Left ventricle myocardium inferior (tissue), 1 donor: ENCODE measurements around the gene LILRB2. TPM values are rescaled to one million over a fixed set of nuclear protein-coding genes. Genes with fewer than 3 reads are reported as not detected.
A peak's percentile ranks its signal among the peaks of the same experiment; 100 is the strongest.
"Not testable (repeated sequence)": the region's sequence is repeated elsewhere in the genome, so short reads cannot be mapped to it uniquely, and the experiment has no call there.

Source experiments
- DNase-seq: peaks from one replicate; pipeline ENCODE4 v3.0.0-alpha.2; 2020
- H3K27ac ChIP-seq: fragments of 200-600 bp; replicated peaks from 2 replicates; pipeline ENCODE4 v1.8.0; 2021
- H3K27me3 ChIP-seq: fragments of 200-600 bp; 2 replicates; pipeline ENCODE4 v1.8.0; 2021; ENCODE audit warnings: low read depth
- H3K36me3 ChIP-seq: fragments of 200-600 bp; 2 replicates; pipeline ENCODE4 v1.8.0; 2021
- H3K4me1 ChIP-seq: fragments of 200-600 bp; 2 replicates; pipeline ENCODE4 v1.8.0; 2021
- H3K4me3 ChIP-seq: fragments of 200-600 bp; 2 replicates; pipeline ENCODE4 v1.8.0; 2021; ENCODE audit warnings: mild to moderate bottlenecking, moderate library complexity
- H3K9me3 ChIP-seq: fragments of 200-600 bp; replicated peaks from 2 replicates; pipeline ENCODE4 v1.8.0; 2021
- CTCF ChIP-seq: fragments of 200-600 bp; IDR thresholded peaks from 2 replicates; pipeline ENCODE4 v1.8.0; 2021; ENCODE audit warnings: antibody characterized with exemption, mild to moderate bottlenecking, borderline replicate concordance
- intact Hi-C: fragments of 100-400 bp; cut with micrococcal nuclease; formaldehyde crosslinking; loops from one replicate; pipeline ENCODE4 v1.11.0; 2022
- total RNA-seq: library from RNA; stranded (reverse); fragmentation: NEBNext Ultra II Directional; extraction: Animal tissue kit (Norgen Biotek cat#: 25700); gene quantifications from one replicate; pipeline ENCODE4 v1.2.1, GENCODE V29; 2021
- donor health status: DM: no; HTN: yes; CAD: no; lungs with severe emphysema.

The LILRB2 gene
- total RNA-seq, 1 donor from 2014 or later = 1.7 TPM

- DNase-seq, intact Hi-C loops, H3K36me3 ChIP-seq, H3K4me3 ChIP-seq, H3K27ac ChIP-seq, H3K4me1 ChIP-seq, H3K9me3 ChIP-seq: not testable (repeated sequence)
- H3K27me3 ChIP-seq = peaks cover 74% of the 10 kb centered on the region
- TF ChIP-seq CTCF = peak; percentile 25
Measured at GRCh38 chr19:54322934-54323333, 42.0 kb upstream of the LILRB2 start.

GRCh38 chr19:54322295-54322694 lies 41.4 kb upstream of the LILRB2 start:
- intact Hi-C loops, H3K9me3 ChIP-seq, H3K27ac ChIP-seq, H3K36me3 ChIP-seq, H3K4me3 ChIP-seq, DNase-seq, H3K4me1 ChIP-seq: not testable (repeated sequence)
- H3K27me3 ChIP-seq = peaks cover 78% of the 10 kb centered on the region

GRCh38 chr19:54319892-54320670 lies 39.2 kb upstream of the LILRB2 start:
- no peak for TF ChIP-seq CTCF

GRCh38 chr19:54319049-54319448 lies 38.1 kb upstream of the LILRB2 start:
- intact Hi-C loops = no loop called here
- peaks cover 93% of the 10 kb centered on the region for H3K27me3 ChIP-seq
- H3K4me3 ChIP-seq = no peak overlapping the region
- no peak for TF ChIP-seq CTCF
- no peaks in the 10 kb centered on the region for H3K36me3 ChIP-seq
- DNase-seq = no peak
- H3K27ac ChIP-seq = no peak overlapping the region
- H3K9me3 ChIP-seq = no peaks in the 10 kb centered on the region
- H3K4me1 ChIP-seq = no peaks in the 10 kb centered on the region

More at GRCh38 chr19:54319892-54320670, 39.2 kb upstream of the LILRB2 start:
- Histone ChIP-seq H3K4me1 (no peaks in the 10 kb centered on the region), H3K36me3 (no peaks in the 10 kb centered on the region), H3K4me3 (no peak overlapping the region), H3K9me3 (no peaks in the 10 kb centered on the region), H3K27me3 (peaks cover 93% of the 10 kb centered on the region), H3K27ac (no peak overlapping the region)
- no peak for DNase-seq
- intact Hi-C loops = no loop called here

- Histone ChIP-seq H3K9me3 (no peaks in the 10 kb centered on the region), H3K27me3 (peaks cover 93% of the 10 kb centered on the region), H3K27ac (no peak overlapping the region), H3K4me3 (no peak overlapping the region), H3K36me3 (no peaks in the 10 kb centered on the region), H3K4me1 (no peaks in the 10 kb centered on the region)
- DNase-seq = no peak
- intact Hi-C loops = no loop called here
- TF ChIP-seq CTCF = no peak
Measured at GRCh38 chr19:54317965-54318240, 37.0 kb upstream of the LILRB2 start.

GRCh38 chr19:54317108-54317964 lies 36.4 kb upstream of the LILRB2 start:
- DNase-seq = no peak
- Histone ChIP-seq H3K27ac (no peak overlapping the region), H3K36me3 (no peaks in the 10 kb centered on the region), H3K9me3 (no peaks in the 10 kb centered on the region), H3K4me3 (no peak overlapping the region), H3K27me3 (peaks cover 98% of the 10 kb centered on the region), H3K4me1 (no peaks in the 10 kb centered on the region)
- intact Hi-C loops = no loop called here
- TF ChIP-seq CTCF = no peak
